PC-9 (cell line): ENCODE results near the gene MGAT3.

Experiments used
- CTCF ChIP-seq: fragments of 200-600 bp; sonication (generic); conservative IDR thresholded peaks from 2 replicates; pipeline ENCODE4 v1.6.1; 2017; ENCODE audit warnings: mixed run types, antibody characterized with exemption, mild to moderate bottlenecking, moderate library complexity
- EZH2 ChIP-seq: fragments of 200-600 bp; sonication (generic); IDR thresholded peaks from 2 replicates; pipeline ENCODE4 v1.8.0; 2017; ENCODE audit warnings: antibody characterized with exemption, low read depth

- no peak for TF ChIP-seq CTCF
- TF ChIP-seq EZH2: no peak
These were observed 42.4 kb upstream of the MGAT3 start for GRCh38 chr22:39414377-39414776.
